Dendritic cell treated with granulocyte-macrophage colony-stimulating factor and Interleukin-4, amounts not matched to agents 40 ng/mL and 50 ng/mL, for 4 days (primary cell): ENCODE results near the gene HSPA8.

ENCODE experiments used
- H3K27ac Mint-ChIP-seq: one replicate; pipeline ENCODE4 v1.8.0; 2022; ENCODE audit warnings: mild to moderate bottlenecking, mixed read lengths
- H3K27me3 Mint-ChIP-seq: one replicate; pipeline ENCODE4 v1.8.0; 2022; ENCODE audit warnings: mild to moderate bottlenecking, mixed read lengths
- H3K36me3 Mint-ChIP-seq: one replicate; pipeline ENCODE4 v1.8.0; 2022; ENCODE audit warnings: low read depth, mixed read lengths
- H3K4me1 Mint-ChIP-seq: one replicate; pipeline ENCODE4 v1.8.0; 2022; ENCODE audit warnings: low read depth, mixed read lengths
- H3K4me3 Mint-ChIP-seq: one replicate; pipeline ENCODE4 v1.8.0; 2022; ENCODE audit warnings: mild to moderate bottlenecking, moderate library complexity, mixed read lengths
- H3K9me3 Mint-ChIP-seq: one replicate; pipeline ENCODE4 v1.8.0; 2022; ENCODE audit warnings: mixed read lengths
- intact Hi-C: fragments of 100-400 bp; cut with micrococcal nuclease; formaldehyde crosslinking; loops from one replicate; pipeline ENCODE4 v1.15.0; 2022

The HSPA8 gene

GRCh38 chr11:123047947-123048293 is 14.0 kb downstream of the HSPA8 start:
- Mint-ChIP-seq H3K27me3 (no peaks in the 10 kb centered on the region), H3K4me3 (no peak overlapping the region), H3K36me3 (no peaks in the 10 kb centered on the region), H3K27ac (no peak overlapping the region), H3K9me3 (no peaks in the 10 kb centered on the region), H3K4me1 (peaks cover 7% of the 10 kb centered on the region)
- intact Hi-C loops, result no loop called here

- no peaks in the 10 kb centered on the region for H3K9me3 Mint-ChIP-seq
- H3K27me3 Mint-ChIP-seq, result no peaks in the 10 kb centered on the region
- no peak overlapping the region for H3K27ac Mint-ChIP-seq
- peaks cover 7% of the 10 kb centered on the region for H3K4me1 Mint-ChIP-seq
- H3K4me3 Mint-ChIP-seq, result no peak overlapping the region
- no peaks in the 10 kb centered on the region for H3K36me3 Mint-ChIP-seq
- intact Hi-C loops, result no loop called here
These were observed 14.5 kb downstream of the HSPA8 start for GRCh38 chr11:123047266-123047946.

DNA sequence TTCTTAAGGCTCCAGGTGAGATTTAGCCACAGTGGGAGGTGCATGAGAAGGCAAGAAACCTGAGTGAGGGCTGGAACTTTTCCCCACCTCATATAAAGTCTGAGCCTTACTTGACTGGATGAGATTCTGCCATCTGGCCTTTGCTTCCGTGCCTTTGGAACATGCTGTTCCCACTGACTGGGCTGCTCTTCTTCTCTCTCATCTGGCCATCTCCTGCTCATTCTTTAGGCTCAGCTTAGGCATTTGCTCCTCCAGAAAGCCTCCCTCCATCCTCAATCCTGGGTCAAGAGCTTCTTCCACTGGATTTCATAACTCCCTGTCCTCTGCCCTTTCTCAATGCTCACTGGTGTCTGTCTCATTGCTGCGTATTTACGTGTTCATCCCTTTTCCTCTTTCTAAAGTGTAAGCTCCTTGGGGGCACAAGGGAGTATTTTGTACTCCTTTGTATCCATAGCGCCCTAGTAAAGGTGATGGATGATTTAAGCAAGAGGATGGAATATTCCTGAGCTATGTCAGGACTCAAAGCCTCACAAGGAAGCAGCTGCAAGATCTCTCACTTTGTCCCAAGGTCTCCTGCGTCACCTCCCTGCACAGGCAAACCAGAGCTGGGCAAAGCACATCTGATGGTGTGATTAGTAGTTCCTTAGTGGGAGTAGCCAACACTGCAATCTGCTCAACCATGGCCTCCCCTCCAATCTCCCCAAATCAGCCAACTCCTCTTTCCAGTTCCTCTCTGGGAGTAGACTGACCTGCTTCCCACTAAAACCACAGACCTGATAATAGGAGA is 15.3 kb downstream of the HSPA8 start:
- no peak overlapping the region for H3K27ac Mint-ChIP-seq
- no peaks in the 10 kb centered on the region for H3K27me3 Mint-ChIP-seq
- no peaks in the 10 kb centered on the region for H3K36me3 Mint-ChIP-seq
- peaks cover under 1% of the 10 kb centered on the region for H3K4me1 Mint-ChIP-seq
- no peaks in the 10 kb centered on the region for H3K9me3 Mint-ChIP-seq
- no peak overlapping the region for H3K4me3 Mint-ChIP-seq
- intact Hi-C loops, result no loop called here

DNA sequence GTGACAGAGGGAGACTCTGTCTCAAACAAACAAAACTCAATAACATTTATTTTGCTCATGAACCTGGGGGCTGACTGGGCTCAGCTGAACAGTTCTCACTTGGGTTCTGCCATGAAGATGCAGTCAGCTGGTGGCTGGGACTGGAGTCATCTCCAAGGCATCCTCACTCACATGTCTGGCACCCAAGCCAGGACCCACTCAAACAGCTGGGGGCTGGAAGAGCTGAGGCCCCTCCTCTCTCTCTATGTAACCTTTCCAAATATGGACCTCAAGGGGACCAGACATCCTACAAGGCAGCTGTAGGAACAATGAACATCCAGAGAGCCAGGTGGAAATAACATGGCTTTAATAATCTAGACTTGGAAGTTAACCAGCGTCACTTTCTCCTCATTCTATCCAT is 16.8 kb downstream of the HSPA8 start:
- intact Hi-C loops, result no loop called here
- no peaks in the 10 kb centered on the region for H3K9me3 Mint-ChIP-seq
- no peaks in the 10 kb centered on the region for H3K36me3 Mint-ChIP-seq
- H3K27me3 Mint-ChIP-seq, result no peaks in the 10 kb centered on the region
- no peak overlapping the region for H3K4me3 Mint-ChIP-seq
- no peaks in the 10 kb centered on the region for H3K4me1 Mint-ChIP-seq
- H3K27ac Mint-ChIP-seq, result no peak overlapping the region

- Mint-ChIP-seq H3K9me3 (no peaks in the 10 kb centered on the region), H3K27ac (no peak overlapping the region), H3K36me3 (no peaks in the 10 kb centered on the region), H3K4me1 (no peaks in the 10 kb centered on the region), H3K27me3 (peaks cover 2% of the 10 kb centered on the region), H3K4me3 (no peak overlapping the region)
- intact Hi-C loops, result no loop called here
These were observed 20.8 kb downstream of the HSPA8 start for GRCh38 chr11:123041185-123041584.

GRCh38 chr11:123040111-123040432 is 21.9 kb downstream of the HSPA8 start:
- Mint-ChIP-seq H3K27me3 (peaks cover 2% of the 10 kb centered on the region), H3K4me3 (no peak overlapping the region), H3K27ac (no peak overlapping the region), H3K4me1 (no peaks in the 10 kb centered on the region), H3K9me3 (no peaks in the 10 kb centered on the region), H3K36me3 (no peaks in the 10 kb centered on the region)
- intact Hi-C loops, result no loop called here

DNA sequence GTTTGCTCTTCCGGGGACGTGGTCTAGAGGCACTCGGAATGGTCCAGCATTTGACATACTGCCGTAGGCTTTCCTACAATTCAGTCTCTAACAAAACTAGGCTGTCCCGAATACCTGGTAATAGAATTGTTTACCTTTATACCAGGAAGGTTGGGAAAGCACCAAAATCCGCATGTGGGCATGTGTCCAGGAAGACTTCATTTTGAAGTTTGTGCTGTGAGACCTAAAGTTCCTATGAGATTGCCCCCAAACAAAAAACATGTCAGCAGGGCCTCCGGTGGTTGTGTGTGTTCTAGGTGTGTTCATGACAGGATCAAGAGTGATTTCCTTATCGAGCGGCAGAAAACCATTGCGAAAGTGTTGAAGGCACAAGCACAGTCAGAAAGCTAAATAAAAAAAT is 26.1 kb downstream of the HSPA8 start:
- H3K36me3 Mint-ChIP-seq, result no peaks in the 10 kb centered on the region
- H3K9me3 Mint-ChIP-seq, result no peaks in the 10 kb centered on the region
- intact Hi-C loops, result no loop called here
- H3K4me3 Mint-ChIP-seq, result no peak overlapping the region
- H3K4me1 Mint-ChIP-seq, result no peaks in the 10 kb centered on the region
- H3K27ac Mint-ChIP-seq, result no peak overlapping the region
- H3K27me3 Mint-ChIP-seq, result peaks cover 2% of the 10 kb centered on the region

- Mint-ChIP-seq H3K4me3 (no peak overlapping the region), H3K36me3 (no peaks in the 10 kb centered on the region), H3K9me3 (no peaks in the 10 kb centered on the region), H3K4me1 (no peaks in the 10 kb centered on the region), H3K27ac (no peak overlapping the region), H3K27me3 (peaks cover 2% of the 10 kb centered on the region)
- intact Hi-C loops, result no loop called here
These were observed 27.3 kb downstream of the HSPA8 start for GRCh38 chr11:123034597-123034996.

DNA sequence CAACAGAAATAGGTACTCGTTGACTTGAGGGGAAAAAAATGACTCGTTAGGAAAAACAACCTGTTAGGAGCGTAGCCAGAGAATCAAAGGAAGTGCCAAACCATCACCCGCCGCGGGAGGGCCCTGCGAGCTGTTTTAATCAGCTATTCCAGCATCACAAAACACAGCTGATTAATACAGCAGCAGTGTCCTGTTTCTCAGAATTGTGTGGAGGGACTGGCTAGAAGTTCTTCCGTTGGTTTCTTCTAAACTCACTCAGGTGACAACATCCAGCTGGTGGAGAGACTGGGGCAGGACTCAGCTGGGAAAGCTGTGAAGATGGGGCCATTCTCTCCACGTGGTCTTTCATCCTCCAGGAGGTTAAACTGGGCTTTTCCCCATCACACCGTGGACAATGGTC is 28.0 kb downstream of the HSPA8 start:
- Mint-ChIP-seq H3K36me3 (no peaks in the 10 kb centered on the region), H3K9me3 (no peaks in the 10 kb centered on the region), H3K27me3 (peaks cover 2% of the 10 kb centered on the region), H3K4me3 (no peak overlapping the region), H3K27ac (no peak overlapping the region), H3K4me1 (no peaks in the 10 kb centered on the region)
- intact Hi-C loops, result no loop called here

- H3K27ac Mint-ChIP-seq, result no peak overlapping the region
- no peaks in the 10 kb centered on the region for H3K4me1 Mint-ChIP-seq
- no peaks in the 10 kb centered on the region for H3K9me3 Mint-ChIP-seq
- intact Hi-C loops, result no loop called here
- H3K4me3 Mint-ChIP-seq, result no peak overlapping the region
- no peaks in the 10 kb centered on the region for H3K27me3 Mint-ChIP-seq
- H3K36me3 Mint-ChIP-seq, result no peaks in the 10 kb centered on the region
These were observed 31.4 kb downstream of the HSPA8 start for GRCh38 chr11:123030517-123030916.

GRCh38 chr11:123020968-123021367 is 41.0 kb downstream of the HSPA8 start:
- peaks cover 15% of the 10 kb centered on the region for H3K27me3 Mint-ChIP-seq
- H3K4me3 Mint-ChIP-seq, result no peak overlapping the region
- no peaks in the 10 kb centered on the region for H3K36me3 Mint-ChIP-seq
- intact Hi-C loops, result loop anchor here (5.0 kb wide), 2 partner anchors 224 to 394 kb away; no protein-coding TSS in a partner anchor
- H3K9me3 Mint-ChIP-seq, result no peaks in the 10 kb centered on the region
- H3K27ac Mint-ChIP-seq, result no peak overlapping the region
- H3K4me1 Mint-ChIP-seq, result peaks cover 12% of the 10 kb centered on the region

DNA sequence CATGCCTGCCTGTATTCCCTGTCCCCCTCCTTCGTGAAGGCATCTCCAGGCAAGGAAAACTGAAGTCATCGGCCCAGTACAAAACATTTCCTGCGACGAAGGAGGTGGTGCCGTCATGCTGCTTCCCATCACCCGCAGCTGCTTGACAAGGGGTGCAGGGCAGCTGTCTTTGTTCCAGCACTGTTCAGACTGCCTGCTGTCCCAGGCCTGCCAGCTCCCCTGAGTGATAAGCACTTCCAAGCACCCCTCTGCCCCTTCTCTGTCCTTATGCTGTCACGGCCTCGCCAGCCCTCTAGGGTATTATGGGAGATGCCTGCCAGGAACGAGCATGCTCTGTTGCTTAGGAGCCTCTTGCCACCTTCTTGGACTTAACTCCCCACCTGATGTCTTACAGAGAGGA is 43.2 kb downstream of the HSPA8 start:
- H3K27ac Mint-ChIP-seq, result no peak overlapping the region
- H3K9me3 Mint-ChIP-seq, result no peaks in the 10 kb centered on the region
- intact Hi-C loops, result no loop called here
- no peaks in the 10 kb centered on the region for H3K36me3 Mint-ChIP-seq
- H3K27me3 Mint-ChIP-seq, result peaks cover 20% of the 10 kb centered on the region
- peaks cover 10% of the 10 kb centered on the region for H3K4me1 Mint-ChIP-seq
- H3K4me3 Mint-ChIP-seq, result no peak overlapping the region

DNA sequence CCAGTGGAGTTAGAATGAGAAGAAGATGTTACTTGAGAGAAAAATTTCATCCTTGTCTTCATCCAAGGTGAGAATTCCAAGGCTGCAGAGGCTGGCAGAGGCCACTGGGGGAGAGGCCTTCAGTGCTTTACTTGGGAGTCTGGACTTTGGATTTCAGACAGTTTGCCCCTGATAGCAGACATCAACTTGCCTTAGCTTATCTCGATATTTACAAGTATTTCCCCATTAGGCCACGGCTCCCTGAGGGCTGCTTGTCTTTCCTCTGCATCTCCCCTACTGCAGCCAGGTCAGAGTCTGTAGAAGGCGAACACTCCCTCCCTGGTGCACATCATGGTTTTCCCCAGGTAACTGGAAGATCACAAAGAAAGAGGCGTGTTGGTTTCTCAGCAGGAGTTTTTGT is 50.4 kb downstream of the HSPA8 start:
- H3K4me1 Mint-ChIP-seq, result no peaks in the 10 kb centered on the region

More for the DNA sequence above, 50.4 kb downstream of the HSPA8 start:
- Mint-ChIP-seq H3K27me3 (peaks cover 12% of the 10 kb centered on the region), H3K36me3 (no peaks in the 10 kb centered on the region), H3K9me3 (no peaks in the 10 kb centered on the region), H3K27ac (no peak overlapping the region), H3K4me3 (no peak overlapping the region)
- intact Hi-C loops, result no loop called here
